HFF-Myc (cell line): ENCODE data around the gene DRGX.

Source experiments
- DNase-seq: peaks from one replicate; pipeline ENCODE4 v3.0.0-alpha.2; 2011; ENCODE audit warnings: low read depth; ENCODE audit errors: extremely low read depth
- H3K4me3 ChIP-seq: replicated peaks from 2 replicates; pipeline ENCODE4 v1.5.1; 2011; ENCODE audit warnings: low read depth, mild to moderate bottlenecking, control low read depth, low read length
- CTCF ChIP-seq: IDR thresholded peaks from 2 replicates; pipeline ENCODE4 v1.5.1; 2012; ENCODE audit warnings: mild to moderate bottlenecking, low read depth, low read length, control low read depth; ENCODE audit errors: missing control alignments

DRGX gene

GRCh38 chr10:49389361-49389933 lies 6.4 kb downstream of the DRGX start:
- TF ChIP-seq CTCF = no peak
- DNase-seq = no peak
- no peak overlapping the region for H3K4me3 ChIP-seq

- no peak for DNase-seq
- TF ChIP-seq CTCF = no peak
- H3K4me3 ChIP-seq = no peak overlapping the region
Observed at GRCh38 chr10:49388161-49388560, 7.7 kb downstream of the DRGX start.

- peak; percentile 56 for DNase-seq
- no peak overlapping the region for H3K4me3 ChIP-seq
- no peak for TF ChIP-seq CTCF
Observed at GRCh38 chr10:49387071-49387470, 8.8 kb downstream of the DRGX start.

- H3K4me3 ChIP-seq = no peak overlapping the region
- no peak for TF ChIP-seq CTCF
- DNase-seq = no peak
Observed at GRCh38 chr10:49385939-49386922, 9.7 kb downstream of the DRGX start.

GRCh38 chr10:49384268-49384953 lies 11.5 kb downstream of the DRGX start:
- no peak overlapping the region for H3K4me3 ChIP-seq
- no peak for TF ChIP-seq CTCF
- no peak for DNase-seq

GRCh38 chr10:49383853-49384252 lies 12.0 kb downstream of the DRGX start:
- H3K4me3 ChIP-seq = no peak overlapping the region
- no peak for TF ChIP-seq CTCF
- DNase-seq = no peak
